Mesothelial cell of epicardium (in vitro differentiated cells): ENCODE data around the gene TRMT1. TPM values are rescaled to one million over a fixed set of nuclear protein-coding genes. Genes with fewer than 3 reads are reported as not detected.

Source experiments
- DNase-seq, 2 experiments: peaks; one replicate each; pipeline ENCODE4 v3.0.0; 2021; ENCODE audit warnings: low spot score in 2 of 2; ENCODE audit not compliant: unreplicated experiment in 2 of 2
- H3K27ac Mint-ChIP-seq: 2 replicates; pipeline ENCODE4 v1.8.0; 2021; ENCODE audit warnings: mixed read lengths
- H3K27me3 Mint-ChIP-seq: 2 replicates; pipeline ENCODE4 v1.8.0; 2021; ENCODE audit warnings: low read depth, mixed read lengths
- H3K36me3 Mint-ChIP-seq: 2 replicates; pipeline ENCODE4 v1.8.0; 2021; ENCODE audit warnings: mixed read lengths
- H3K4me1 Mint-ChIP-seq: 2 replicates; pipeline ENCODE4 v1.8.0; 2021; ENCODE audit warnings: mixed read lengths
- H3K4me3 Mint-ChIP-seq: 2 replicates; pipeline ENCODE4 v1.8.0; 2021; ENCODE audit warnings: mild to moderate bottlenecking, moderate library complexity, mixed read lengths
- H3K9me3 Mint-ChIP-seq: 2 replicates; pipeline ENCODE4 v1.8.0; 2021; ENCODE audit warnings: mixed read lengths
- CTCF ChIP-seq: fragments of 200-600 bp; sonication (generic); IDR thresholded peaks from one replicate; pipeline ENCODE4 v1.5.0; 2021; ENCODE audit warnings: antibody characterized with exemption; ENCODE audit not compliant: unreplicated experiment
- total RNA-seq: library from RNA; stranded (reverse); gene quantifications from 3 replicates; pipeline ENCODE4 v1.2.1, GENCODE V29; 2021

TRMT1 gene
- total RNA-seq, 1 donor from 2014 or later = 57.0 TPM

- TF ChIP-seq CTCF = no peak
- H3K4me3 Mint-ChIP-seq = no peak overlapping the region
- DNase-seq = no peak
- H3K27ac Mint-ChIP-seq = no peak overlapping the region
- no peaks in the 10 kb centered on the region for H3K9me3 Mint-ChIP-seq
- no peaks in the 10 kb centered on the region for H3K27me3 Mint-ChIP-seq
- no peaks in the 10 kb centered on the region for H3K4me1 Mint-ChIP-seq
- peaks cover 8% of the 10 kb centered on the region for H3K36me3 Mint-ChIP-seq
Observed at GRCh38 chr19:13134626-13135025, 18.1 kb upstream of the TRMT1 start.

GRCh38 chr19:13133241-13133870 is 16.8 kb upstream of the TRMT1 start:
- Mint-ChIP-seq H3K4me1 (no peaks in the 10 kb centered on the region), H3K9me3 (no peaks in the 10 kb centered on the region), H3K4me3 (no peak overlapping the region), H3K36me3 (peaks cover 7% of the 10 kb centered on the region), H3K27me3 (no peaks in the 10 kb centered on the region), H3K27ac (peak overlapping the region; percentile 3)
- no peak for DNase-seq
- TF ChIP-seq CTCF = no peak

- Mint-ChIP-seq H3K36me3 (peaks cover 2% of the 10 kb centered on the region), H3K27me3 (no peaks in the 10 kb centered on the region), H3K4me1 (no peaks in the 10 kb centered on the region), H3K4me3 (no peak overlapping the region), H3K9me3 (no peaks in the 10 kb centered on the region), H3K27ac (peak overlapping the region; percentile 2)
- no peak for TF ChIP-seq CTCF
- DNase-seq = no peak
Observed at GRCh38 chr19:13132471-13133180, 16.1 kb upstream of the TRMT1 start.

GRCh38 chr19:13130886-13131490 is 14.4 kb upstream of the TRMT1 start:
- Mint-ChIP-seq H3K36me3 (no peaks in the 10 kb centered on the region), H3K9me3 (no peaks in the 10 kb centered on the region), H3K4me3 (no peak overlapping the region), H3K4me1 (no peaks in the 10 kb centered on the region), H3K27me3 (no peaks in the 10 kb centered on the region), H3K27ac (no peak overlapping the region)
- no peak for DNase-seq
- no peak for TF ChIP-seq CTCF

- Mint-ChIP-seq H3K27ac (no peak overlapping the region), H3K9me3 (no peaks in the 10 kb centered on the region), H3K4me1 (no peaks in the 10 kb centered on the region), H3K27me3 (no peaks in the 10 kb centered on the region), H3K4me3 (no peak overlapping the region), H3K36me3 (no peaks in the 10 kb centered on the region)
- no peak for TF ChIP-seq CTCF
- DNase-seq = no peak
Observed at GRCh38 chr19:13129384-13129783, 12.8 kb upstream of the TRMT1 start.
